Measurements from ENCODE around the gene SYNDIG1.

SYNDIG1 gene

DNA sequence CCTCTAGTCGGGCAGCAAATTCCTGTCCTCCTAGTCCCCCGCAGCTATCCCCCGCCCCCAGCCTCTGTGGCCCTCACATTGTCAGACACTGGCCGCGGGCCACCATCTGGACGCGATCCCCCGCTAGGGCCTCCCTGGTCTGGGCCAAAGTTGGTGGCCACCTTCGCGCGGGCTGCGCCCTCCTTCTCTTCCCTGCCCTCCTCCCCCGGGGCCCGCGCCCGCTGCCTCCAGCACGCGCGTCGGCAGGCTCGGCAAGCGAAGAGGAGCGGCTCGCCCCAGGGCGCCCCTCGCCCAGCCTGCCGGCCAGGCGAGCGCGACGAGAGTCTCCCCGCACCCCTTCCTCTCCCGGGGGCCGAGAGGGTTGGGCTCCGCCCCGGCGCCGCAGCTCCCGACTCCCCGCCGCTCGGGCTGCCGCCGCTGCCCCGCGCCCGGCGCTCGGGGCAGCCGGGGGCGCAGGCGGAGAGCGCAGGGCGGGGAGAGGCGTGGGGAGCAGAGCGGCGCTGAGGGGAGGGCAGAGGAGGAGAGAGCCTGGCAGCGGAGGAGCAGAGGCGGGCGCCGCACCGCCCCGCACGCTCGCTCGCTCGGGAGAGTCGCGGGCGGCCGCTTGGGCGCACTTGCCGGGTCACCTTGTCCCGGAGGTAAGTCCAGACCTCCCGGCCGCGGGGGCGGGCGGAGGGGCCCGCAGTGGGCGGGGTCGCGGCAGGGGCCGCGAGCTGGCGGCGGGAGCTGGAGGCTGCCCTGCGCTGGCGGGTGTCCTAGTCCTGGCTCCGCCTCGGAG lies at the start of gene SYNDIG1:
SYNDIG1 (plus strand) TSS at position 514 of the 778 bp plus-strand sequence. CDS start 73,469 bp downstream, outside the sequence.
- peak; percentile 60 to 96 (median 76) for DNase-seq
- intact Hi-C loops (cut with DNase I) = loop anchor here (10.0 kb wide), 1 partner anchor 85 kb away; no protein-coding TSS in a partner anchor

DNA sequence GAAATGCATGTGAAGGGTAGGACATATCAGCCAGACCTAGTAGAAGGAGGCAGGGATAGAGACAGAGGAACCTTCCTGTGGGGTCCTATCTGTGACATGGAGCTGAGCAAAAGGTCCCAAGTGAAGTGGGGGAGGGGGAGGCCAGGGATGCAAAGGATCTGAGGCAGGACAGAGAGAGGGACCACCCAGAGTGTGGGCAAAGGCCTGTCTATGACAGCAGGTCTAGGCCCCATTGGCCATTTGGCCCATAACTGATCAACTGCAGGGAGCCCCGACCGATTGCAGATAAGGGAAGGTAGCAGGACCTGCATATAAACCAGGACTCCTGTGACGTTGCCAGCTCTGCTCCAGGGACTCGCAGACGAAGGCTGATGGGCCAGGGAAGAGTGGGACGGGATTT lies 49.6 kb upstream of the SYNDIG1 start:
- DNase-seq = no peak
- intact Hi-C loops (cut with DNase I) = no loop called here

DNA sequence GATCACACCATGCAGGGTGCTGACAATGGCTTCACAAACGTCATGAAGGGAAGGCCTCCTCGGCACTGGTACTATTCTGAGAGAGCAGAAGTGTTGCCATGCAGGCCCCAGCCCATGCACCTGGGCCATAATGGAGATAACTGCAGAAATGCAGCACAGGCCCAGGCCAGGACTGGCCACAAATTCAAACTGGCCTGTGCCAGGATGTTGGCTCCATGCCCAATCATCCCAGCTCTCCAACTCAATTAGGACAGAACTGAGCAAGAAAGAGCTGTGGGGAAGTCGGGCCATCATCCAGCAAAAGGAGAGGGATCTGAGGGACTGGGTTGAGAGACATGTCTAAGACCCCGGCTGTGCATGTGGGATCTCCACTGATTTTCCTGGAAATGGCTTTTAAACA lies 48.9 kb upstream of the SYNDIG1 start:
- intact Hi-C loops (cut with DNase I) = no loop called here
- DNase-seq = peak in 1 of 10 donors; percentile 82

DNA sequence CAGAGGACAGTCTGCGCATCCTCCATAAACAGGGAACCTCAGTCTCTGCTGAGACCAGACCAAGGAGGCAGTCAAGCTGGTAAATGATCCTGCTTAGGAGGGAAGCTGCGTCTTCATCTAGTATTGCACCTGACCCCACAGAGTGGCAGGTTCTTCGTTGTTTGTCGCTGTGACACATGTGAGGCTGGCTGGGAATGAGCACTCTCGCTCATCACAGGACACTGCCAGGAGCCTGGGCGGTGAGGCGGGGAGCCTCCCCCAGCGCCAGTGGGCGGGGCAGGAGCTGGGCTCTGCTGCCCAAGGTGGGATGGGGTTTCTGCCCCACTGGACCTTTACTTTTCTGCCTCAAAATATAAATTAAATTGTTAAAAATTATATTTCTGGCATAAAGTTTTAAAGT lies 48.4 kb upstream of the SYNDIG1 start:
- DNase-seq = no peak
- intact Hi-C loops (cut with DNase I) = no loop called here

DNA sequence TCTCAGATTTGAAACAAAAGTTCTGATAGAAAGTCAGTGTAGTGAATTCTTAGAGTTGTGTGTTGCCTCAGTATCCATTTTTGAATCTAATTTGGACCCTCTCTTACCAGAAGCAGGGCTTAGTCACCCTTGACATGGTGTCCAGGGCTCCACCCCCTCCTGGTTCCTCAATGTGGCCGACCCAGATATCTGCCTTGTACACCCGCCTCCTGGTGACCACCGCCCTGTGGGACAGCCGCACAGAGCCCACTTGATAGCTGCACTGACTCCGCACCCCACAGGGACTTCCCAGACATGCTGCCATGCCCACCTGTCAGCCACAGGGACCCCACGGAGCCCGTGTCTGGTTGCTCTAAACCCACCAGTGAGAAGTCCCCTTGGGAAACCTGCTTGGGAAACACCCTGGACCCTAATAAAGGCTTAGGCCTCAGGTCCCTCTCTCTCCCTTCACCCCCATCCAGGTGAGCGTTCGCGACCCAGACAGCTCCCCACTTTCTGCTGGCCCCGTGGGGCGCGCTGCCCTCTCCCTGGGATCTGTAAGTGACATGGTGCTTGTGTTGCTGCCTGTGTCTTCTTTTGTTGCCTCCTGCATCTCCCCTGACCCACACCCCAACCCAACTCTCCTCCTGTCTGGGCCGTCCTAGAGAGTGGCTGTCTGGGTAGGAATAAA lies 47.2 kb upstream of the SYNDIG1 start:
- DNase-seq = no peak
- intact Hi-C loops (cut with DNase I) = no loop called here

DNA sequence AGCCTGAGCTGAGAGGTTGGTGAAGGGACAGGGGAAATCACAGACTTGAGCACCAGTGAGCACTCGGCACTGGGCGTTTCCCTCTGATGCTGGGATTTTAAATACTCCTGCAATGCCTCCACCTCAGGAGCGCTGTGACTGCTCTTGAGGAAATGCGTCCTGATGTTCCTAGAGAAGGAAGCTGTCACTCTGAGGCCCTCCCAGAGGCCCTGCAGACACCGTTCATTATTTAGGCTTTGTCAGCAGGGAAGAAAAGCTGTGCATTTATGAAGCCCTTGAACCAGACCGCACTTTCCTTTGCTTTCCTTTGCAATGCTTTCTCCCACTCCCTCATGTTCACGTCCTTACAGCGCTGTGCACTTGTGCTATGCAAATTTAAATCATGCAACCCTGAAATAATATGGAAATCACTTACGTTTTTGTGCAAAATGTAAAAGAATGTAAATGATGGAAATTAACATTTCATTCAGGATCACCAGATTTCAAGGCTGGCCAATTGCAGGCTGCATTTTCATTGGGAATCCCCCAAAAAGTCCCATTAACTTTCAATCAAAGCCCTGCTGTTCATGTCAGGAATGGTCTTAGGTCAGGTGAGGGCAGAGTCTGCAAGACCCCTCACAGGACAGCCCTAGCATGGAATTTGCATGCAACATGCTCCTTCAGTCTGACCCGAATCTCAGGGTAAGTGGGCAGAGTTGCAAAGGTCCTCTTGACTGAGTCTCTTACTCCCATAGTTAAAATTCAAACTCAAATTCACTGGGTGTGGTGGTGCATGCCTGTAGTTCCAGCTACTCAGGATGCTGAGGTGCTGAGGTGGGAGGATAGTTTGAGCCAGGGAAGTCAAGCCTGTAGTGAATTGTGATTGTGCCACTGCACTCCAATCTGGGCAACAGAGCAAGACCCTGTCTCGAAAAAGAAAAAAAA lies 45.8 kb upstream of the SYNDIG1 start:
- no peak for DNase-seq
- intact Hi-C loops (cut with DNase I) = no loop called here

DNA sequence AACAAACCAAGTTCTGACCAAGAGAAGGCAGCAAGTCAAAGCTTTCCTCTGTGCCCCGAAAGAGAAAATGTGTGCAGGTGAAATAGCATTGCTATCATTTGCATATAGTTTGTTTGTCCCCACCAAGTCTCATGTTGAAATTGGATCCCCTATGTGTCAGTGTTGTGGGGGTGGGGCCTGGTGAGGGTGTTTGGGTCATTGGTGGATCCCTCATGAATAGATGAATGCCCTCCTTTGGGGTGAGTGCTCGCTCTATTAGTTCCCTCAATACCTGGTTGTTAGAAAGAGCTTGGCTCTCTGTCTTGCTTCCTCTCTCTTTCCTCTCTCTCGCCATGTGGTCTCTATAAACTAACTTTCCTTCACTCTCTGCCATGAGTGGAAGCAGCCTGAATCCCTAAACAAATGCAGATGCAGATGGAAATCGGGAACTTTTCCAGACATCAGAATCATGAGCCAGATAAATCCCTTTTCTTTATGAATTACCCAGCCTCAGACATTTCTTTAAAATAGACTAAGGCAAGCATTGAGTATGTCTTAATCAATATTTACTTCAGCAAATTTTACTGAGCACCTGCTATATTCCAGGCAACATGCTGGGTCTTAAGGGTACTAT lies 43.8 kb upstream of the SYNDIG1 start:
- intact Hi-C loops (cut with DNase I) = no loop called here
- no peak for DNase-seq

DNA sequence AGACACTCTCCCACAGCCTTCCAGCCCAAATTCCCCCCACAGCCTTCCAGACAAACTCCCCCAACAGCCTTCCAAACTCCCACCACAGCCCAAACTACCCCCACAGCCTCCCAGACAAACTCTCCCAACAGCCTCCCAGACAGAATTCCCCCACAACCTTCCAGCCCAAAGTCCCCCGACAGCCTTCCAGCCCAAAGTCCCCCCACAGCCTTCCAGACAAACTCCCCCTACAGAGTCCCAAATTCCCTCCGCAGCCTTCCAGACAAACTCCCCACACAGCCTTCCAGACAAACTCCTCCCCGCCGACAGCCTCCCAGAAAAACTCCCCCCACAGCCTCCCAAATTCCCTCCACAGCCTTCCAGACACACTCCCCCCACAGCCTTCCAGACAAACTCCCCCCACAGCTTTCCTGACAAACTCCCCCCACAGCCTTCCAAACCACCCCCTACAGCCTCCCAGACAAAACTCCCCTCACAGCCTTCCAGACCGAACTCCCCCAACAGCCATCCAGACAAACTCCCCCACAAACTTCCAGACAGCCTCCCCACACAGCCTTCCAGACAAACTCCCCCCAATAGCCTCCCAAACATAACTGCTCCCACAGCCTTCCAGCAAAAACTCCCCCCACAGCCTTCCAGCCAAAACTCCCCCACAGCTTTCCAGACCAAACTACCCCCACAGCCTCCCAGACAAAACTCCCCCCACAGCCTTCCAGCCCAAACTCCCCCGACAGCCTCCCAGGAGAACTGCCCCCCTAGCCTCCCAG lies 38.0 kb upstream of the SYNDIG1 start:
- DNase-seq = no peak
- intact Hi-C loops (cut with DNase I) = no loop called here

DNA sequence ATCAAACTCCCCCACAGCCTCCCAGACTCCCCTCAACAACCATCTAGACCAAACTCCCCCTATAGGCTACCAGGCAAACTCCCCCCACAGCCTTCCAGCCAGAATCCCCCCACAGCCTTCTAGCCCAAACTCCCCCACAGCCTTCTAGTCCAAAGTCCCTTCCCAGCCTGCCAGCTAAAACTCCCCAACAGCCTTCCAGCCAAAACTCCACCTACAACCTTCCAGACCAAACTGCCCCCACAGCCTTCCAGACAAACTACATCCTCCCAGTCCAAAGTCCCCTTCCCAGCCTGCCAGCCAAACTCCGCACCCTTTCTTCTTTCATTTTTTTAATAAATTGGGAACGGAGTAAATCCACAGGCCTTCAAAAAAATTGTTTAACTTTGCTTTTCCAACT lies 37.4 kb upstream of the SYNDIG1 start:
- DNase-seq = no peak
- intact Hi-C loops (cut with DNase I) = no loop called here

DNA sequence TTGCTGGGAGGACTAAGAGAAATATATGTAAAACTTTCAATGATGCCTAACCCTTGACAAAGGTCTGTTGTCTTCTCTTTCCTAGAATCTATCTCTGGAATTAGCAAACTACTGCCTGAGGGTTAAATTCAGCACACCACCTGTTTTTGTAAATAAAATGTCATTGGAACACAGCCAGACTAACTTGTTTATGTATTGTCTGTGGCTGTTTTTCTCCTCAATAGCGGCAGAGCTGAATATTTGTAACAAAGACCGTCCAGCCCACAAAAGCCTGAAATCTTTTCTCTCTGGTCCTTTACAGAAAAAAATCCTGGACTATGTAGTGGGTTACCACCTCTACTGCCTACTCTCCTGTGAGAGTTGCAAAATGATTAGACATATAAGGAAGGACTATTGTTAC lies 33.3 kb upstream of the SYNDIG1 start:
- no peak for DNase-seq
- intact Hi-C loops (cut with DNase I) = no loop called here

DNA sequence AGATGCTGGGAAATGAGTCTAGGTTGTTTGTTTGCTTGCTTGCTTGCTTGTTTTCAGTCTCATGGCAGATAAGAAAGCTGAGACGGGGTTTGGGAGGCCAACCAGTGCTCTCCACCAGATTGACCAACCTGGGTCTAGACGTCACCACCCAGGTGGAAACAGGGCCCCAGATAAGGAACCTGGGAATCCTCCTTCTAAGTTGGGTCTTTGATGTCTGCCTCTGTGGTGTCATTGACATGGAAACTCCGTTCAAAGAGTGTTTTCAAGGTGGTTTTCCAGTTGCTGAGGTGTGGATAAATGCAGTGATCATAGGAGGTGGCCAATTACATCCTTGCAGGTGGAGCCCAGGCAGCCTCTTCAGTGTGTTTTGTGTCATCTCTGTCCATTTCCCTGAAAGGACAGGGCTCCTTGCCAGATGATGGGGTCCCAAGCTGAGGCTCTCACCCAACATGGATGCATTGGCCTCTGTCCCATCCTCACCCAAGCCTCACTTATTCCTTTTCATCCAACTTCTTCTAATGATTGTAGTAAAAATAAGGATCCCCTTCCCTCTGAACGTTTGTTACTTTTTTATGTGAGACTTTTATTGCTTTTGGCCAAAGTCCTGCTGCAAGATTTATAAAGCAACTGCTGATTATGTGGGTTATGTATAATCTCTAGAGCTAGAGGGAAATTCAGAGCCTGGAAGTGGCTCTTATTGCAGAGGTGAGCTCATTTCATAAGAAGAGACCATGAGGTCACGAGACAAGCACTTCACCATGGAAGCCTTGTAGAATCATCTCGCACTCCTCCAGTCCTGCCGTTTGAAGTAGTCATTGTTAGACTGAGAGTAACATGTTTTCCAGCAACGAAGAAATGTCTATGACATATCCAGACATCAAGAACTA lies 32.0 kb upstream of the SYNDIG1 start:
- intact Hi-C loops (cut with DNase I) = no loop called here
- DNase-seq = no peak

DNA sequence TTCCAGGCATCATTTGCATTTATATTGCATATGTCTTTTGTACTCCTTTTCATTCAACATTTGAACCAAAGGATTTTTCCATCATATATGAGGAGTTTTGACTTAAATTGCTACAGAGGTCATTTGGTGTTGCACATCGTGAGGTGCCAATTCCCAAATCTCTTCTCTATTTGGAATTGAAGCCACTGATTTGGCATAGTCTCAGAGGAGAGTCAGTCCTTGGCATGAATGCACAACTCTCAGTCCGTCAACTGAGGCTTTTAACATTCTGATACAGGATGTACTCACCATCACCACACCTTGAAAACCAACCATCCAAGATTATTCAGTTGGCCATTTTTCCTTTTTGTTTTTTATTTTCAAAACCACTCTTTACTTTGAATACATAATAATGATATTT lies 31.1 kb upstream of the SYNDIG1 start:
- no peak for DNase-seq
- intact Hi-C loops (cut with DNase I) = no loop called here

DNA sequence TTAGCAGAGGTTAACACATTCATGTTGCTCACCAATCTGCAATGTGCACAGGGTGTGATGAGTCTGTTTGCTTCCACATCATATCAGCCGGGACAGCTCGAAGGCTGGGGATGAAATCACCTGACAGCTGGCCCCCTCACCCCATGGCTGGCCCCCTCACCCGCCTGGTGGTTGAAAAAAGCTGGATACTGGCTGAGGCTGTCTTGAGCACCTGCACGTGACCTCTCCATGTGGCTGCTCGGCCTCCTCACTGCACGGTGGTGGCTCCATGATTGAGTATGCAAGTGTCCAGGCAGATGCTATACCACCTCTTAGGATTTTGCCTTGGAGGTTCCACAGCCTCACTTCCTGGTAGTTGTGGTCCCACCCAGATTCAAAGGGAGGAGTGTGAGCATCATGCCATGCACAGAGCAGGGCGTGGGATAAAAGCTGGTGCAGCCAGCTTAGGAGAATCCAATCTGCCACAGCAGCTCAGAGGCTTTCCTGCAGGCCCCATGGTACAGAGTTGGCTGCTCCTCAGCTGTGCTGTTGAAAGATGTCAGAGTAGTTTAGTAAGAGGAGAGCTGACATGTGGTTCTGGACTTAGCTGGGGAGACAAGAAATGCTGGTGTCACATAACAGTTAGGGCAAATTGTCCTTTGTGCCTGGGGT lies 29.6 kb upstream of the SYNDIG1 start:
- no peak for DNase-seq
- intact Hi-C loops (cut with DNase I) = no loop called here

DNA sequence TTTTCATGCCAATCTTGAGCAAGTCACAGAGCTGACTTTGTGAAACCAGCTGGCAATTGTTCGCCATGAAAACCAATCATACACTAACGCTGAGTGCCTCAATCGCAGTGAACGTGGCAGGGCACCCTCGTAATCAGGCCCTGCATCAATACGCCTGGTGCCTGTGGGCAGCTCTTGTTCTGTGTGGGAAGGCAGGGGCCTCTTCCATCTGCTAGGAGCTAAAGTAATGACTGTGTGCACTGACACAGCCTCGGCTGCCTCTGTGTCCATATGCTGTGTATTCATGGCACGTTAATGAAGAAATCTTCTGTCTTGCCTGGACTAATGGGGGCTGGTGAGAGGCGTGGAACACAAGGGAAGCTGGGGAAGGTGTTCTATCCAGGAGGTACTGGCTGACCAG lies 27.8 kb upstream of the SYNDIG1 start:
- no peak for DNase-seq
- intact Hi-C loops (cut with DNase I) = no loop called here

DNA sequence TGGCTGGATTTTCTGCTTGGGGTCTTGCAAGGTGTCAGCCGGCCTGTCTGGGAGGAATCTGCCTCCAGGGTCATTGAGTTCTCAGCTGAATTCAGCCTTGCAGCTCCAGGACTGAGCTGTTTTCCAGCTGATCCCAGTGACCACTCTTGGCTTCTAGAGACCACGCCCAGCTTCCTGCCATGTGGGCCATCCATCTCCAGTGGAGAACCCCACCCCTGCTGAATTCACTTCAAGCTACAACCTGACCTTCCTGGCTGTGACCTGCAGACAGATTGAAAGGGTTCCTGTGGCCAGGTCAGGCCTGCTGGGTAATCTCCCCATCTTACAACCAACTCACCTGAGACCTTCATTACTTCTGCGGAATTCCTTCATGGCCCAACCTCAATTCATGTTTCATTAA lies 26.5 kb upstream of the SYNDIG1 start:
- DNase-seq = peak in 1 of 10 donors; percentile 7
- intact Hi-C loops (cut with DNase I) = no loop called here

DNA sequence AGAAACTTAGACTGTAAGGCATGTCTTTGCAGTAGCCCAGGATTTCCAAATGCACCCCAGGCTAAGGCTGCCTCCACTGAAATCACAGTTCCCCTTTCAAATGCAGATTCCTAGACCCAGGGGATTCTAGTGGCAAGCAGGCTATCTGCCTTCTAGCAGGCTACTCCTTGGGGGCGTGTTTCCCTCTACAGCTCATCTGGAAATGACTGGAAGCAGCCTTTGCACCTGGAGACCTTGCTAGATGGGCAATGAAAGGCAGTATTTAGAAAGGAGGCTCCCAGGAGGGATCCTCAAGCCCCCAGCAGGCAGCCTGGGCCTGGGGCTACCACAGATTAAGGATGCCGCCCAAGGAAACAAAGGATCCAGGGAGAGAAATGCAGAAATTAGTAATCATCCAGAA lies 26.0 kb upstream of the SYNDIG1 start:
- peak in 1 of 10 donors; percentile 8 for DNase-seq
- intact Hi-C loops (cut with DNase I) = no loop called here

DNA sequence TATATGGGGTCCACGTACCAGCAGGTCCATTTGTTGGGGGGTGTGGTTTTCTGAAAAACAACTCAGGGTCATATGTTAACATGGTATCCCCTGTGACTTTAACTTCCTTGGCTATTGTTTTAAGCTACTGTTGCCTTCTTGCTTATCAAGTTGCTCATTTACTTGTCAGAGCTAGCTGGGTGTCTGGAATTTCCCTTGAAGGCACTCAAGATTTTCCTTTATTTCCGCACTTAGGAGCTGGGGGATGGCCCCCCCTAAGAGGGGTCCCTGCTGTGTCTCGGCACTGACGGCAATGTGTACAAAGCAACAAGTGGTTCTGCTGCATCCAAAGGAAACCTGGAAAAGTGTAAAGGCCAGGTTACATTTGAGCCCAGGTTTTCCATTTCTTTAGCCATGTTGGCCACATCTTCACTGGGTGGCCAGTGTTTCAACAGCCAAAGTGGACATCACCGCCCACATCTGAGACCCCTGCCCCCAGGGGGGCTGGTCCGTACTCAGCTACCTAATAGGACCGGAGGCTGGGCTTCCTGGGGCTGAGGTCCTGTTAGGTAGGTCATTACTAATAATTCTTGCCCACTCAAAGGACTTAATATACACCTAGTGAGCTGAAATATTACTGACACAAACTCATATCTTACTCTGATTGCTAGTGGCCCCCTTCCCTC lies 24.8 kb upstream of the SYNDIG1 start:
- intact Hi-C loops (cut with DNase I) = no loop called here
- no peak for DNase-seq
